ENCODE measurements around the gene PSIP1. TPM values are rescaled to one million over a fixed set of nuclear protein-coding genes. Genes with fewer than 3 reads are reported as not detected.

Gene PSIP1
- total RNA-seq (41.0 and 77.6 TPM in 2 replicates), polyA plus RNA-seq (101 and 130 TPM in 2 replicates)

DNA sequence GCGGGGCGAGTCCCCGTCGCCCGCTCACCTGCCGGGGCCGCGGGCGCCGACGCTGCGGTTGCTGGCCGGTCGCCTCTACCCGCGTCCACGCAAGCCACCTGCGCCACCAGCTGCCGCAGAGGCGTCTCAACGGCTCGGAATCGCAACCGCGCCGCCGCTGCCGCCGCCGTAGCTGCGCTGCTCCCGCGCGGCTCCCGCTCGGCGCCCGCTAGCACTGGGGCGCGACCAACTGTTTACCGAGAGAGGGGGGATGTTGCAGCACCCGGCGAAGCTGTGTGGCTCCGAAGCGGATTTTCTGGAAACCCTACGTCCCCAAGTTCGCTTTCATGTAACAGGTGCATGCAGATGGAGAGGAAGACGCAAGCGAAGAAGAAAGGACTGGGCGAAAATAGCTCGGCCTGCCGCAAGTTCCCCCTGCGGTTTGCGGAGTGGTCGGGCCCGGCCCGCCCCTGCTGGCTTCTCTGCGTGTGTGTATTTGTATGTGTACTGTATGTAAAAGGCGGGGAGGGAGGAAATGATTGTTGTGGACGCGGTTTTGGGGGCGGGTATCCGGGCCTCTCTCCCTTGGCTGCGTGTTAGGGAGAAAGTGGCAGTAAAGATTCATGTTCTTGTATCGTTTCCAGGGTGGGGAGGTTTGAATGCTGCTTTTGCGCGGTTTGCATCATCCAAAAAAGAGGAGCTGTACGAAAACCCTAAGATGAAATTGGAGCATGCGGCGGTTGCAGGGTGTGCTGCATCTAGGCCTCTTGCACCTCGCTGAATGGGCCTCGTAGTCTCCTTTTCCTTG, at the start of gene PSIP1:
Gene PSIP1, minus strand, starts transcription at position 182 of the 787 bp plus-strand sequence. CDS start 782 bp downstream, outside the sequence.
- peak within 1 kb of the TSS; percentile 98 for H3K4me3 ChIP-seq
- H3K27me3 ChIP-seq: no peaks in the 10 kb centered on the region
- H3K36me3 ChIP-seq: peaks cover 13% of the 10 kb centered on the region
- H3K27ac ChIP-seq: peak within 1 kb of the TSS; percentile 99
- H3K4me1 ChIP-seq (ENCODE audit: low read depth): peaks cover 13% of the 10 kb centered on the region
- no peaks in the 10 kb centered on the region for H3K9me3 ChIP-seq (ENCODE audit: low read depth)
- TF ChIP-seq, protein P1, sequence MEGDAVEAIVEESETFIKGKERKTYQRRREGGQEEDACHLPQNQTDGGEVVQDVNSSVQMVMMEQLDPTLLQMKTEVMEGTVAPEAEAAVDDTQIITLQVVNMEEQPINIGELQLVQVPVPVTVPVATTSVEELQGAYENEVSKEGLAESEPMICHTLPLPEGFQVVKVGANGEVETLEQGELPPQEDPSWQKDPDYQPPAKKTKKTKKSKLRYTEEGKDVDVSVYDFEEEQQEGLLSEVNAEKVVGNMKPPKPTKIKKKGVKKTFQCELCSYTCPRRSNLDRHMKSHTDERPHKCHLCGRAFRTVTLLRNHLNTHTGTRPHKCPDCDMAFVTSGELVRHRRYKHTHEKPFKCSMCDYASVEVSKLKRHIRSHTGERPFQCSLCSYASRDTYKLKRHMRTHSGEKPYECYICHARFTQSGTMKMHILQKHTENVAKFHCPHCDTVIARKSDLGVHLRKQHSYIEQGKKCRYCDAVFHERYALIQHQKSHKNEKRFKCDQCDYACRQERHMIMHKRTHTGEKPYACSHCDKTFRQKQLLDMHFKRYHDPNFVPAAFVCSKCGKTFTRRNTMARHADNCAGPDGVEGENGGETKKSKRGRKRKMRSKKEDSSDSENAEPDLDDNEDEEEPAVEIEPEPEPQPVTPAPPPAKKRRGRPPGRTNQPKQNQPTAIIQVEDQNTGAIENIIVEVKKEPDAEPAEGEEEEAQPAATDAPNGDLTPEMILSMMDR (IDR thresholded peaks at IDR 0.05; ENCODE audit: low read depth, low read length): no peak
- DNase-seq (ENCODE audit: low read depth in 1 of 2, low spot score in 1 of 2): peak; percentile 88 to 92

DNA sequence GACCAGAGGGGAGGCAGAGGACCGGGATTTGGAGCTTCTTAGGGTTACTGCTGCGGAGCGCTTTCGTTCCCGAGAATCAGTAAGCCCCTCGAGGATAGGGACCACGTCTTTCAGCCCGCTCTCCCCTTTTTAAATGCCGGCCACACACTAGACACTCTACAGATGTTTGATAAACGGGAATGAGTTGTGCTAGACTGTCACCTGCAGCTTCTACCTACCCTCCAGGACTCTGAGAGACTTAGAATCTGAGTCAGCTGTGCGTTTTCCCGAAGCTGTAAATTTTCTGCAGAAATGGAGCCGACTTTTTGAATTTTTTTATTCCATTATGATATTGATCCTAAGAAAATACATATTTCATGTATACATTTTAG, 42.7 kb upstream of the PSIP1 start:
- H3K27me3 ChIP-seq: no peaks in the 10 kb centered on the region
- no peak overlapping the region for H3K27ac ChIP-seq
- H3K4me3 ChIP-seq: peak overlapping the region; percentile 70
- no peak for DNase-seq (ENCODE audit: low read depth in 1 of 2, low spot score in 1 of 2)
- H3K36me3 ChIP-seq: no peaks in the 10 kb centered on the region
- no peaks in the 10 kb centered on the region for H3K9me3 ChIP-seq (ENCODE audit: low read depth)
- no peaks in the 10 kb centered on the region for H3K4me1 ChIP-seq (ENCODE audit: low read depth)
- TF ChIP-seq, protein P1 (IDR thresholded peaks at IDR 0.05; ENCODE audit: low read depth, low read length): no peak

DNA sequence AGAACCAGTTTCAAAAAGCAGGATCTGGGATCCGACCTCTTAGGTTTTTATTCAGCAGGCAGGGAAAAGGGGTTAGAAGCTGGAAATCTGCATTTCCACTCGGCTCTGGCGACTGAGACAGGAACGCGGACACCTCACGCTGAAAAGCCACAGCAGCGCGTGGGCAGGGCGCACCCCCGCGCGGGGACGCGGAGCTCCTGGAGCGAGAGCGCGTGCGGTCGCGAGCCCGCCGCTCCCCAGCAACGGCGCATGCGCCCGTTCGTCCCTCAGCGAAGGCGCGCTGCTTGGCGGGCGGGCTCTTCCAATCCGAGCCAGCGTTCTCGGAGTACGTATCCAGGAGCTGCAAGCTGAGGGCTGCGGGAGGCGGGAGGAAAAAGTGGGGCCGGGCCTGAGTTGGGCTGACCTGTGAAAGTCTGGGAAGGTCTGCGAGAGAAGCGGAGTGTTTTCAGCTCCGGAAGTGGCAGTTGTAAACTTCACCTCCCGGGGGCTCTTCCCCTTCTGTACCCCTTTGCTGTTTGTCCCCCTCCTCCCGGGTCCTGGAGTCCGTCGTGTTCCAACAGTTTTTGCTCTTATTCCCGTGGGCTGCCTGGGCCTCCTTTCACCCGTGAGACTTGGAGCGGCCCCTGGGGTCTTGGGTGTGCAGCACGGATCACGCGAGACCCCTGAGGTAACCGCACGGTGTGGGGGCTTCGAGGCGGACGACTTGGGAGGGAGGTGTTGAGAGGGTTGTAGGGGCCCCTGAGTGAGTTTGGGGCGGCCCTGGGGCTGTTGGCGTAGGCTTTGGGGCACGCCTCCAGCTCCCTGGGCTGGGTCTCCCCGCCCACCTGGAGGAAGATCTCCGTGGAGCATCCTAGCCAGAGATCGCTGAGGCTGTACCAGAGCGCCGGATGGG, 42.1 kb upstream of the PSIP1 start, which contains the start of gene CCDC171:
Gene CCDC171, plus strand, starts transcription at position 408 of the 892 bp plus-strand sequence. CDS start 11,046 bp downstream, outside the sequence.
- TF ChIP-seq, protein P1 (IDR thresholded peaks at IDR 0.05; ENCODE audit: low read depth, low read length): no peak
- peak; percentile 97 to 98 for DNase-seq (ENCODE audit: low read depth in 1 of 2, low spot score in 1 of 2)
- H3K4me1 ChIP-seq (ENCODE audit: low read depth): no peaks in the 10 kb centered on the region
- no peaks in the 10 kb centered on the region for H3K9me3 ChIP-seq (ENCODE audit: low read depth)
- peak within 1 kb of the TSS; percentile 70 for H3K4me3 ChIP-seq
- no peaks in the 10 kb centered on the region for H3K36me3 ChIP-seq
- H3K27me3 ChIP-seq: no peaks in the 10 kb centered on the region
- peak within 1 kb of the TSS; percentile 77 for H3K27ac ChIP-seq

DNA sequence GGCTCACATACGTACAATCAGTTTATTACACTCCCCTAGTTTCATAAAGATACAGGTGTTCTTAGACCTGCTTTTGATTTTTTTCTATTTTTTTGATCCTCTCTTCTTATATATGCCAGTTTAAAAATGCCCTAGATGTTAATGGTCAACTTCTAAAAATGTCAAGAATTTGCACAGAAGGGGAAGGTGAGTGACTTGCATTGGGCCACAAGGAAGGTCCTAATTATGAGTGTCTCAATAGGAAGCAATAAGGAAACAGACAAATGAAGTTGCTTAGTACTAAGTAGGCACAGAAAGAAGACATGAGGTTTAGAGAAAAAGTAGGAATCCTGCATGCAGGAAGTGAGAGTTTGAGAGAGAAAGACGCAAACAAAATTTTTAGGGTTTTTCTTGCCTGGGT, 38.8 kb upstream of the PSIP1 start:
- Histone ChIP-seq H3K4me1 (ENCODE audit: low read depth) (no peaks in the 10 kb centered on the region), H3K36me3 (no peaks in the 10 kb centered on the region), H3K4me3 (no peak overlapping the region), H3K27me3 (no peaks in the 10 kb centered on the region), H3K27ac (no peak overlapping the region), H3K9me3 (ENCODE audit: low read depth) (no peaks in the 10 kb centered on the region)
- TF ChIP-seq, protein P1 (IDR thresholded peaks at IDR 0.05; ENCODE audit: low read depth, low read length): no peak
- DNase-seq (ENCODE audit: low read depth in 1 of 2, low spot score in 1 of 2): no peak

DNA sequence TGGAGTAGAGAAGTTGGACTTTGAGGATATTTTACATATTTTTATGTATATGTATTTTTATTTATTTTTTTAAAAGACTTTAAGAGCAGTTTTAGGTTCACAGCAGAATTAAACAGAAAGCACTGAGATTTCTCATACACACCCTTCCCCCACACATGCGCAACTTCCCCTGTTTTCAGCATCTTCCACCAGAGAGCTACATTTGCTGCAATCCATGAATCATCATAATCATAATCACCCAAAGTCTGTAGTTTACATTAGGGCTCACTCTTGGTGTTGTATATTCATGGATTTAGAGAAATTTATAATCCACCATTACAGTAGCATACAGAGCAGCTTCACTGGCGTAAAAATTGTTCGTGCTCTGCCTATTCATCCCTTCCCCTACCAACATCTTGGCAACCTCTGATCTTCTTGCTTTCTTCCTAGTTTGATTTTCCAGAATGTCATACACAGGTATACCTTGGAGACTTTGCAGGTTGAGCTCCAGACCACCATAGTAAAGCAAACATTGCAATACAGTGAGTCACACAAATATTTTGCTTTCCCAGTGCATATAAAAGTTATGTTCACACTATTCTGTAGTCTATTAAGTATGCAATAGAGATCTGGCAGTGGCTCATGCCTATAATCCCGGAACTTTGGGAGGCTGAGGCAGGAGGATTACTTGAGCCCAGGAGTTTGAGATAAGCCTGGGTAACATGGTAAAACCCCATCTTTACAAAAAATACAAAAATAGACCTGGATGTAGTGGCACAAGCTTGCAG, 32.5 kb upstream of the PSIP1 start:
- no peak overlapping the region for H3K4me3 ChIP-seq
- H3K27ac ChIP-seq: no peak overlapping the region
- no peaks in the 10 kb centered on the region for H3K4me1 ChIP-seq (ENCODE audit: low read depth)
- no peaks in the 10 kb centered on the region for H3K36me3 ChIP-seq
- no peaks in the 10 kb centered on the region for H3K27me3 ChIP-seq
- TF ChIP-seq, protein P1 (IDR thresholded peaks at IDR 0.05; ENCODE audit: low read depth, low read length): no peak
- peak in 1 of 2 donors; percentile 27 for DNase-seq (ENCODE audit: low read depth in 1 of 2, low spot score in 1 of 2)
- H3K9me3 ChIP-seq (ENCODE audit: low read depth): no peaks in the 10 kb centered on the region

Data from cardiac muscle cell (in vitro differentiated cells and primary cell).